ENCODE results near the gene CHID1. TPM values are rescaled to one million over a fixed set of nuclear protein-coding genes. Genes with fewer than 3 reads are reported as not detected.

CHID1 gene
- total and polyA plus RNA-seq, 2 experiments from 2014 or later, result 54.1 to 67.3 TPM

- Mint-ChIP-seq H3K27me3 (ENCODE audit: insufficient read depth, low read depth, poor library complexity) (peaks cover 42% of the 10 kb centered on the region), H3K4me1 (peaks cover 30% of the 10 kb centered on the region), H3K36me3 (ENCODE audit: low read depth) (peaks cover 7% of the 10 kb centered on the region; the same call in 1 of the 3 replicates), H3K9me3 (no peaks in the 10 kb centered on the region; the same call in 2 of the 3 replicates), H3K4me3 (peak overlapping the region; percentile 42; the same call in 2 of the 3 replicates), H3K27ac (no peak overlapping the region; the same call in 1 of the 2 replicates)
- no peak overlapping the region for H3K4me3 ChIP-seq
- H4K20me1 ChIP-seq (replicated peaks; ENCODE audit: insufficient read depth), result peaks cover 17% of the 10 kb centered on the region
- H3F3A ChIP-seq (replicated peaks; ENCODE audit: low read depth), result peaks cover 17% of the 10 kb centered on the region
- H3K4me2 ChIP-seq, result no peak overlapping the region
- TF ChIP-seq NANOG (IDR thresholded peaks at IDR 0.05; ENCODE audit: borderline replicate concordance) (no peak), POLR2AphosphoS5 (IDR thresholded peaks at IDR 0.05; ENCODE audit: low read depth) (no peak), REST (IDR thresholded peaks at IDR 0.05; ENCODE audit: unreplicated experiment) (no peak), ETS1 (IDR thresholded peaks at IDR 0.05) (no peak), ZNF331 (CRISPR knock-in tag; IDR thresholded peaks at IDR 0.05; ENCODE audit: low read depth) (no peak), CREB1 (CRISPR knock-in tag; IDR thresholded peaks at IDR 0.05; ENCODE audit: low read depth) (no peak), STAT1 (IDR thresholded peaks at IDR 0.05; ENCODE audit: unreplicated experiment) (no peak), EZH2phosphoT487 (IDR thresholded peaks at IDR 0.05; ENCODE audit: unreplicated experiment) (no peak), ZNF462 (CRISPR knock-in tag; IDR thresholded peaks at IDR 0.05) (no peak)
- DNase-seq (ENCODE audit: low spot score) (no peak), ATAC-seq (no peak)
- H3K36me3 ChIP-seq (ENCODE audit: insufficient read depth), result no peaks in the 10 kb centered on the region
- 0 out of 2 replicates have a peak, but pooled peaks cover 5% of the 10 kb centered on the region for H3K79me2 ChIP-seq (replicated peaks; ENCODE audit: insufficient read depth)
- H3K9me2 ChIP-seq (ENCODE audit: insufficient read depth), result no peaks in the 10 kb centered on the region
- peaks cover 20% of the 10 kb centered on the region for H3K4me1 ChIP-seq (ENCODE audit: insufficient read depth)
- no peak overlapping the region for H2AFZ ChIP-seq
- H3K27me3 ChIP-seq (ENCODE audit: insufficient read depth), result peaks cover 6% of the 10 kb centered on the region; the same call in 1 of the 2 replicates
- no peak overlapping the region for H3K27ac ChIP-seq (ENCODE audit: low read depth)
These were observed 85.7 kb downstream of the CHID1 start for GRCh38 chr11:824942-825341.

Measured in GM23338 (cell line).